ENCODE data around the gene RIN2.

RIN2 gene

DNA sequence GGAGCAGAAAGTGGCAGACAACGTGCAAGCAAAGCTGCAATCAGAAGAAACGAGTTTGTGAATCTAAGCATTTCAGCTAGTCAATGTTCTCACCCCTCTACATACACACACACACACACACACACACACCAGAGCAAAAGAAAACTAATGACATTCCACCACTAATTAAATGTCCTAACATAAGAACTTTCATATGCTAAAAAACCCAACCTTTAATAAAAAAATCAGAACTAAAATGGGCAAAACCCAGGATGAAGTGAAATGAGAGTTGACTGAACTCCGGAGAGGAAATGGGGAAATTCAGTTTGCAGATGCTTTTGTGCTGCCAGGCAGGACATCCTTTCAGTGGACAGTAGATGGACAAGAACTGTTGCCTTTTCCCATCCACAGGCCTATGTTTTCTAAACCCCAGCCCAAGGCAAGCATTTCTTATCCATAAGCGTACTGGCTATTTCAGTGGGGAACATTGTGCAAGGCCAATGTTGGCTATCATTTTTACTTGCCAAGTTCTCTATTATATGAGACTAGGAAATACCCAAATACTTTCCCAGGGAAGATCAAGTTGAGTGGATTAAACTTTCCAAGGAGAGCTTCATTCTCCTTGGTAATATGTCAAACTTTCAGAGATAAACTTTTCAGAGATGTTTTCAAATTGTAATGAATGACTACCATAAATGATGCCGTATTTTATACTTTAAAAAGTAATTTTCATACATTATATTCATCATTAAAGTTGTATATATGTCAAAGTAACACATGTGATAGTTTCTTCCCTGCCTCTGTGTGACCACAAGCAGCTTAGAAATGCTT is 27.3 kb downstream of the RIN2 start:
- peak; percentile 84 for DNase-seq (ENCODE audit: low read depth)
- TF ChIP-seq, protein P1, sequence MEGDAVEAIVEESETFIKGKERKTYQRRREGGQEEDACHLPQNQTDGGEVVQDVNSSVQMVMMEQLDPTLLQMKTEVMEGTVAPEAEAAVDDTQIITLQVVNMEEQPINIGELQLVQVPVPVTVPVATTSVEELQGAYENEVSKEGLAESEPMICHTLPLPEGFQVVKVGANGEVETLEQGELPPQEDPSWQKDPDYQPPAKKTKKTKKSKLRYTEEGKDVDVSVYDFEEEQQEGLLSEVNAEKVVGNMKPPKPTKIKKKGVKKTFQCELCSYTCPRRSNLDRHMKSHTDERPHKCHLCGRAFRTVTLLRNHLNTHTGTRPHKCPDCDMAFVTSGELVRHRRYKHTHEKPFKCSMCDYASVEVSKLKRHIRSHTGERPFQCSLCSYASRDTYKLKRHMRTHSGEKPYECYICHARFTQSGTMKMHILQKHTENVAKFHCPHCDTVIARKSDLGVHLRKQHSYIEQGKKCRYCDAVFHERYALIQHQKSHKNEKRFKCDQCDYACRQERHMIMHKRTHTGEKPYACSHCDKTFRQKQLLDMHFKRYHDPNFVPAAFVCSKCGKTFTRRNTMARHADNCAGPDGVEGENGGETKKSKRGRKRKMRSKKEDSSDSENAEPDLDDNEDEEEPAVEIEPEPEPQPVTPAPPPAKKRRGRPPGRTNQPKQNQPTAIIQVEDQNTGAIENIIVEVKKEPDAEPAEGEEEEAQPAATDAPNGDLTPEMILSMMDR (conservative IDR thresholded peaks at IDR 0.05; ENCODE audit: low read length), result peak; percentile 13; the same call in 1 of the 2 replicates
- H3K4me3 ChIP-seq (ENCODE audit: low read length), result no peak overlapping the region

DNA sequence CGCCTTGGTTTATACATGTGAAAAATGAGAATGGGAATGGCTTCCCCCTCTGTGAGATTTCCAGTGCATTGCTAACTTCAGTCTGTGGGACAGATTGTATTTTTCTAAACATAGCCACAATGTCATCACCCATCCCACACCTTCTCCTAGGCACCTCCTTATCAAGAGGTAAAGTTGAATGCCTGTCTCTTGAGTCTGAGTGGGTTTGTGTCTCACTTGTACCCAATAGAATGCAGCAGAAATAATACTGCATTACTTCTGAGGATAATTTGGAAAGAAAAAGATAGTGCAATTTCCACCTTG is 27.9 kb downstream of the RIN2 start:
- H3K4me3 ChIP-seq (ENCODE audit: low read length), result no peak overlapping the region
- DNase-seq (ENCODE audit: low read depth), result peak; percentile 68
- TF ChIP-seq, protein P1 (conservative IDR thresholded peaks at IDR 0.05; ENCODE audit: low read length), result no peak

DNA sequence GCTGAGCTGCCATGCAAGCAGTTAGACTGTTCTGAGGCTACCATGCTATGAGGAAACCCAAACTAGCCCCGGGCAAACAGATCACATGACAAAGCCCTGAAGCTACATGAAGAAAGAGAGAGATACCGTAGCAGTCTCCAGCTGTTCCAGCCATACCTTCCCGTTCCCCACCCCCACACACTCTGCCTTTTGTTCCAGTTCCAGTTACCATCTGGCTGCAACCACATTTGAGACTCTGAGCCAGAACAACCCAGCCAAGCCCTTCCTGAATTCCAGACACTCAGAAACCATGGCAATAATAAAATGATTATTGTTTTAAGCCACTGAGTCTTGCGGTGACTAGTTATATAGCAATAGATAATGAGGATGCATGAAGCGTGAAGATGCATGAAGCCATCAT is 28.3 kb downstream of the RIN2 start:
- no peak overlapping the region for H3K4me3 ChIP-seq (ENCODE audit: low read length)
- peak; percentile 98 for DNase-seq (ENCODE audit: low read depth)
- TF ChIP-seq, protein P1 (conservative IDR thresholded peaks at IDR 0.05; ENCODE audit: low read length), result no peak

DNA sequence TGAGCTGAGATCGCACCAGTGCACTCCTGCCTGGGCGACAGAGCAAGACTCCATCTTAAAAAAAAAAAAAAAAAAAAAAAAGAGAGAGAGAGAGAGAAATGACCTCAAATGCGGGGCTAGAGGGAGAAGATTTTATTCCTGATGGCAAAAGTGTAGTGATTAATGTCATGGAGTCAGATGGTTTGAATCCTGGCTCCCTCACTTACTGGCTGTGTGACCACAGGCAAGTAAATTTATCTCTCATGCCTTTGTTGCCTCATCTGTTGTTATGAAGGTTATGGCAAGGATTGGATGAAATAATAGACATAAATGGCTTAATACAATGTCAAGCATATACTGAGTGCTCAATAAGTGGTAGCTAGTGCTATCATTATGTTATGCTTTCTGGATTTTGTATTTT is 29.3 kb downstream of the RIN2 start:
- DNase-seq (ENCODE audit: low read depth), result peak; percentile 65
- H3K4me3 ChIP-seq (ENCODE audit: low read length), result no peak overlapping the region
- TF ChIP-seq, protein P1 (conservative IDR thresholded peaks at IDR 0.05; ENCODE audit: low read length), result no peak

DNA sequence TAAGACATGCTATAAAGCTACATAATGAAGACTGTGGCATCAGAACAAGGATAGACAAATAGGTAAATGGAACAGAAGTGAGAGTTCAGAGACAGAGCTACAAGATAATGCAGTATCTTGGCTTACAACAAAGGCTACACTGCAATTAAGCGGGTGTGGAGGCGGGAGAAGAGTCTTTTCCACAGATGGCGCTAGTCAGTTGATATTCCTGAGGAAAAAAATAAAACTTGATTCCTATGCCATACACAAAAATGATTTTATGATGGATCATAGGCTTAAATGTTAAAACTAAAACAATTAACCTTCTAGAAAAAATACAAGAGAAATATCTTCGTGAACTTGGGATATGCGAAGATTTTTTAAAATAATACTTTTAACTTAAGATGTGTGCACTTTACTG is 31.0 kb downstream of the RIN2 start:
- DNase-seq (ENCODE audit: low read depth), result no peak
- TF ChIP-seq, protein P1 (conservative IDR thresholded peaks at IDR 0.05; ENCODE audit: low read length), result no peak
- H3K4me3 ChIP-seq (ENCODE audit: low read length), result no peak overlapping the region

DNA sequence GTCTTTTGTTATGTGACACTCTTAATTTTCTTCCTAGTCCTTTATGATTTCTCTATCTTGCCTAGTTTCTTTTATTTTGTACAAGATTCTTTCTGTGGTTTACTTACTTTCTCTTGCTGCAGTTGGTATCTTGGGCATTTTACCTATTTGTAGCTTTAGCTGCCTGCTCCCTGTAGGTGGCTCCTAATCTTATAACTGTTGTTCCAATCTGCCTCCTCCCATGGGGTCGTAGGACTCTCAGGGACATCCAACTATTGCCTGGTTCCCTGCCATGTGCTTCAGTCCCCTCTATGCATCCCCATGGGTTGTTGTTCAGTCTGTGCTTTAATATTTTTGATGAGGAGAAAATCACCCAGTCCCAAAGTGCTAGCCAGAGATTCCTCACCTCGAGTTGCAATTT is 31.4 kb downstream of the RIN2 start:
- TF ChIP-seq, protein P1 (conservative IDR thresholded peaks at IDR 0.05; ENCODE audit: low read length), result no peak
- DNase-seq (ENCODE audit: low read depth), result no peak

DNA sequence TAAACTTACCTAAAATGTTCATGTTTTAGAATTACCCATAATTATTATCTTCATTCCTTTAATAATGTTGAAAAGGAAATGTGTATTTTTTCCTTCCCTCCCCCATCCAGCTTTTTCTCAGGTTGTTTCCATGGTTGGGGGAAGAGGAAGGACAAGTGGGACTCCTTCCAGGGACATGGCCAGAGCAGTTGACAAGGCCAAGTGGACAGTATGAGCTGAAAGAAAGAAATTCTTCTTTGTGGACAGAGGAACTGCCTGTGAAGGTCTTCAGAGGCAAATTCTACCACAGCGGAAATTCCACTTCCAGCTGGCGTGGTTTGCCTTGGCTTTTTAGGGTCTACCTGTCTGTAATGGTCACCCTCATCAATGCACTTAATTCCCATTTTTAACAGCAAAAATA is 33.8 kb downstream of the RIN2 start:
- no peak overlapping the region for H3K4me3 ChIP-seq (ENCODE audit: low read length)
- TF ChIP-seq, protein P1 (conservative IDR thresholded peaks at IDR 0.05; ENCODE audit: low read length), result no peak
- no peak for DNase-seq (ENCODE audit: low read depth)

More for the DNA sequence above, 31.4 kb downstream of the RIN2 start:
- no peak overlapping the region for H3K4me3 ChIP-seq (ENCODE audit: low read length)
